Colonic mucosa (tissue), 4 donors: ENCODE data around the gene SAMD5. TPM values are rescaled to one million over a fixed set of nuclear protein-coding genes. Genes with fewer than 3 reads are reported as not detected.

Experiments used
- DNase-seq: peaks from one replicate; pipeline ENCODE4 v3.0.0-alpha.2; 2020
- H3K27ac ChIP-seq: fragments of 200-600 bp; one replicate; pipeline ENCODE4 v1.8.0; 2021
- H3K27me3 ChIP-seq: fragments of 200-600 bp; one replicate; pipeline ENCODE4 v1.8.0; 2021
- H3K36me3 ChIP-seq: fragments of 200-600 bp; one replicate; pipeline ENCODE4 v1.8.0; 2021
- H3K4me1 ChIP-seq: fragments of 200-600 bp; one replicate; pipeline ENCODE4 v1.8.0; 2021; ENCODE audit warnings: mild to moderate bottlenecking
- H3K4me3 ChIP-seq: fragments of 200-600 bp; one replicate; pipeline ENCODE4 v1.8.0; 2021
- H3K9ac ChIP-seq, 2 donors: one replicate each; pipeline ENCODE4 v1.7.0; 2013; ENCODE audit warnings: control low read depth in 2 of 2, low read depth in 2 of 2, low read length in 2 of 2
- H3K9me3 ChIP-seq: fragments of 200-600 bp; one replicate; pipeline ENCODE4 v1.8.0; 2021
- intact Hi-C: fragments of 100-400 bp; cut with DNase I; formaldehyde crosslinking; loops from one replicate; pipeline ENCODE4 v1.14.1; 2022
- total RNA-seq, 2 donors: library from RNA; stranded (reverse); fragmentation: NEBNext Ultra II Directional in 1 of 2; extraction: Animal tissue kit (Norgen Biotek cat#: 25700) in 1 of 2; gene quantifications; one replicate each; pipeline ENCODE4 v1.2.1, GENCODE V29; 2021
- TF ChIP-seq, protein P1 (sequence below): fragments of 200-600 bp; IDR thresholded peaks from one replicate; pipeline ENCODE4 v1.8.0; 2022; ENCODE audit warnings: antibody characterized with exemption, mild to moderate bottlenecking
- donor health status: healthy.
- donor health status: DM: no; HTN: no; CAD: no.
- donor health status: DM: no; HTN: no; CAD: no.

Gene SAMD5
- total RNA-seq, 2 donors from 2014 or later, result 11.8 to 13.8 TPM

DNA sequence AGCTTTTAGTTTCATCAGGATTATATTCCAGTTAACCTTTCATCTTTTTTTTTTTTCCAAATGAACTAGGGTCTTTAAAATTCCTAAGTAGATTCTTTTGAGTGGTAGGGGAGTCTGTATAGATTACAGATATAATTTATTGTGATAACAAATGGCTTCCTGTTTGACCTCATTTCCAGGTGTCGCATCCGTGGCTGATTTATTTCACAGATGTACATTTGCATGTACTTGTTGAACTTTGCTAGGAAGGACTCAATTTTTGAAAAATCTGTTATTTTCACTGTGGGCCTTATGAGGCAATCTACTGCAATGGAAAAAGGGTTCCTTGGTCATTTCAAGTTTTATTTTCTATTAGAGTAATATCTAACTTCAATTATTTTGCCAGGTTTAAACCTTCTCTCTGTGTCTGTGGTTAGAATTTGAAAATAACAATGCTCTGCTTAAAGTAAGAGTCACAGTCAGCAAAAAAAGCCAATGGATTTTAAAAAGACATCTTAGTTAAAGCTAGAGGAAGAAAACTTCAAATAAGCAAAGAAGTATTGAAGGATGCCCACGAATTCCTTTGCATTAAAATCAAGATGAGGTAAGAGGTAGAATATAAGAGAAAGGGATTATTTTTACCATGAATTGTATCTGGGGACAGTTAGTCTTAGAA lies 57.9 kb downstream of the SAMD5 start:
- no peak for DNase-seq
- H3K27ac ChIP-seq, result no peak overlapping the region
- H3K4me3 ChIP-seq, result no peak overlapping the region
- no peaks in the 10 kb centered on the region for H3K4me1 ChIP-seq
- no peaks in the 10 kb centered on the region for H3K9me3 ChIP-seq
- H3K9ac ChIP-seq, result no peak overlapping the region
- H3K27me3 ChIP-seq, result no peaks in the 10 kb centered on the region
- no peaks in the 10 kb centered on the region for H3K36me3 ChIP-seq
- TF ChIP-seq, protein P1, sequence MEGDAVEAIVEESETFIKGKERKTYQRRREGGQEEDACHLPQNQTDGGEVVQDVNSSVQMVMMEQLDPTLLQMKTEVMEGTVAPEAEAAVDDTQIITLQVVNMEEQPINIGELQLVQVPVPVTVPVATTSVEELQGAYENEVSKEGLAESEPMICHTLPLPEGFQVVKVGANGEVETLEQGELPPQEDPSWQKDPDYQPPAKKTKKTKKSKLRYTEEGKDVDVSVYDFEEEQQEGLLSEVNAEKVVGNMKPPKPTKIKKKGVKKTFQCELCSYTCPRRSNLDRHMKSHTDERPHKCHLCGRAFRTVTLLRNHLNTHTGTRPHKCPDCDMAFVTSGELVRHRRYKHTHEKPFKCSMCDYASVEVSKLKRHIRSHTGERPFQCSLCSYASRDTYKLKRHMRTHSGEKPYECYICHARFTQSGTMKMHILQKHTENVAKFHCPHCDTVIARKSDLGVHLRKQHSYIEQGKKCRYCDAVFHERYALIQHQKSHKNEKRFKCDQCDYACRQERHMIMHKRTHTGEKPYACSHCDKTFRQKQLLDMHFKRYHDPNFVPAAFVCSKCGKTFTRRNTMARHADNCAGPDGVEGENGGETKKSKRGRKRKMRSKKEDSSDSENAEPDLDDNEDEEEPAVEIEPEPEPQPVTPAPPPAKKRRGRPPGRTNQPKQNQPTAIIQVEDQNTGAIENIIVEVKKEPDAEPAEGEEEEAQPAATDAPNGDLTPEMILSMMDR, result no peak
- intact Hi-C loops, result no loop called here

DNA sequence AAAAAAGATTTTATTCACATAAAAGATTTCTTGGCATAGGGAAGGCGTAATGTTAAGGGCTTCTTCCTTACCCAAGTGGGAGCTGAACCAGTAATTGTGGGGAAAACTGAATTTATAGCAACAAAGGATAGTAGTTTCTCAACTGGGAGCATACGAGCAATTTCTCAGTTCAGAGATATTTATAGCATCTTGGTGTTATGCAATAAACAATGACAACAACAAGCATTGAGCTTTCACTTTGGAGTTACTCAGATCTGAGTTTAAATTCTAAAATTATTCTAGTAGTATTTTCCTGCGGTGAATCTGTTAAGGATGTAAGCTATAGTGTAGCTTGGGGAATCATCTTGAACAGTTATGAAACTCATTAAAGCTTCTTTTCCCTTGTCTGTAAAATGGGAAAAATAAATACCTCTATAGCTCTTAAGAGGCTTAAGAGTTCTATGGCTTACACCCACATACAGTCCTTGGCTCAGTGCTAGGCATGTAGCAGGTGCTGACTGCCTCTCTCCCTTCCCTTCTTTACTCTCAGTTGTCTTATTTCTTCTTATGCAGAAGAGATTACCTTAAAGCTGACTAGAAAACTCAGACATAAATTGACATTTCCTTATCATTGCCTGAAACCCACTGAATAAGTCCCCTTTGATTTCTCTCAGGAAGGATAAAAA lies 58.8 kb downstream of the SAMD5 start:
- Histone ChIP-seq H3K4me3 (no peak overlapping the region), H3K9ac (no peak overlapping the region), H3K9me3 (no peaks in the 10 kb centered on the region), H3K27ac (no peak overlapping the region), H3K27me3 (no peaks in the 10 kb centered on the region), H3K36me3 (no peaks in the 10 kb centered on the region), H3K4me1 (no peaks in the 10 kb centered on the region)
- no peak for DNase-seq
- TF ChIP-seq, protein P1, result no peak
- intact Hi-C loops, result no loop called here

DNA sequence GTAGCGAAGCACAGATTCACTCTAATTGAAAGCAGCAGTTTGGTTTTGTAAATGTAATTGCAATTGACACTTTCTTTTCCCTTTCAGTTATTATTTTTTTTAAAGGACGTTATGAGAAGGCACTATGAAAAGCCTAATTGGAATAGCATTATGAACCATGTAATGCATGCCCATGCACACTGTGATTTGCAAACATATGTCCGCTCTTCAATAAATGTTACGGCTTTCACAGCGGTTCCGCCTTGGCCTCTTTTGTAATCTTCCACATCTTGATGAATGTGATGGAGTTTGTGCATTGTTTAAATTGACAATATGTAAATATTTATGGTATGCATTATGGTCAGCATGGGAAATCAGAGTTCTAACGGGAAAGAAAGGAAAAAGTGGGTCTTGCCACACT lies 61.3 kb downstream of the SAMD5 start:
- no peaks in the 10 kb centered on the region for H3K4me1 ChIP-seq
- intact Hi-C loops, result no loop called here
- no peaks in the 10 kb centered on the region for H3K36me3 ChIP-seq
- no peaks in the 10 kb centered on the region for H3K9me3 ChIP-seq
- no peaks in the 10 kb centered on the region for H3K27me3 ChIP-seq
- TF ChIP-seq, protein P1, result no peak
- H3K4me3 ChIP-seq, result no peak overlapping the region
- H3K9ac ChIP-seq, result no peak overlapping the region
- H3K27ac ChIP-seq, result no peak overlapping the region
- DNase-seq, result no peak

DNA sequence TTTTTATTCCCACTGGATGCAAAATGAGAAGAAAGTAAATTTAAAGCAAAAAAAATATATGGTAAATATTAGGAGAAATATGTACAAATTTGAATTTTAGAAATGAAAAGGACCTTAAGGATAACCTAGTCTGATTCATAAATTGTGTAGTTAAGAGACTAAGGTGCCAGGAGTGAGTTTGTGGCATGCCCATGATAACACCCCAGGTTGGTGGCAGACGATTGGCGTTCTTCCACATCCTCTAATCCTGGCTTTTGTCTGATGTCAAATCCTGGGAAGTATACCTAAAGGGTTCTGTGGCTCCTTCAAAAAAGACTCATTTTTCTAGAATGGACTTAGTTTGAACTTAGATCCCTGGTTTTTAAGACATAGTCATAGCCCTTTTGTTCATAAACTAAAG lies 62.2 kb downstream of the SAMD5 start:
- no peak overlapping the region for H3K4me3 ChIP-seq
- no peak overlapping the region for H3K9ac ChIP-seq
- no peak overlapping the region for H3K27ac ChIP-seq
- no peaks in the 10 kb centered on the region for H3K9me3 ChIP-seq
- TF ChIP-seq, protein P1, result no peak
- no peaks in the 10 kb centered on the region for H3K4me1 ChIP-seq
- DNase-seq, result no peak
- intact Hi-C loops, result no loop called here
- no peaks in the 10 kb centered on the region for H3K36me3 ChIP-seq
- no peaks in the 10 kb centered on the region for H3K27me3 ChIP-seq

DNA sequence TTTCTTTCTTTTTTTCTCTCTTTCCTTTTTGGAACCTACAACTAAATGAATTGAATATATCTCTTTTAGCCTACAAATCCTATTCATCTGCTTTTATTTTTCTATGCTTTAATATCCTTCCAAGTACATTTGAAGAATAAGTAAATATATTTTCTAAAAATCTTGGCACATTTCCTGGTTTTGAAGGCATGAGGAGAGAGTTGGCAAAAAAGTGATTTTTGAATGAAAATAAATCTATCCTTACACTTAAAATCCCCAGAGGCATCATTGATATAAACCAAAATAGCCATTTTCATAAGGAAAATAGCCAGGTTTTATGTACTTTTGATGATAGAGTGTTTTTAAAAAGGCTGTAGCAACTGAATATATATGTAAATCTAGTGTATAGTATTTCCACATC lies 69.0 kb downstream of the SAMD5 start:
- Histone ChIP-seq H3K36me3 (no peaks in the 10 kb centered on the region), H3K27ac (no peak overlapping the region), H3K9ac (no peak overlapping the region), H3K9me3 (no peaks in the 10 kb centered on the region), H3K27me3 (no peaks in the 10 kb centered on the region), H3K4me1 (no peaks in the 10 kb centered on the region), H3K4me3 (no peak overlapping the region)
- no peak for DNase-seq
- intact Hi-C loops, result no loop called here
- TF ChIP-seq, protein P1, result no peak
